Measurements from ENCODE around the gene SH3GLB1. TPM values are rescaled to one million over a fixed set of nuclear protein-coding genes. Genes with fewer than 3 reads are reported as not detected.

Gene SH3GLB1
- total and polyA plus RNA-seq, 2 experiments from 2014 or later, result 41.5 to 57.4 TPM

DNA sequence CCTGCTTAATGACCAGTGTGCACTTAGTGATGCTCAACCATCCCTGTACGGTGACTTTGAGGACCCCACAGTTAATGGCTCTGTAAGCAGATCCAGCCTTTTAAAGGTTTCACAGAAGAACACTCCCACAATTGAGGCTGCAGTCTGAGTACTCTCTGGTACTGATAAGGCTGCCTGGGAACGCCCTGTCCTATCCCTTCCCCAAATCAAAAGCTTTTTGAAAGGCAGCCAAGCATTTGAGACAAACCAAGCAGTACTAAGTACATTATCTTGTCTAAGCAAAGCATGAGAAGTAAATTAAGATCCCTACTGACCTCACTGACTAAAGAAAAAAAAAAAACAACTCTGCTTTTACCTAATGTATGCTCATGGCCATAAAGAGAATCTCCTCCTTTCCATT is 60.7 kb downstream of the SH3GLB1 start:
- Histone ChIP-seq H3K36me3 (no peaks in the 10 kb centered on the region), H3K9me3 (ENCODE audit: low read depth) (no peaks in the 10 kb centered on the region), H3K4me3 (no peak overlapping the region), H3K4me1 (ENCODE audit: low read depth) (no peaks in the 10 kb centered on the region), H3K27me3 (no peaks in the 10 kb centered on the region), H3K27ac (no peak overlapping the region)
- TF ChIP-seq, protein P1, sequence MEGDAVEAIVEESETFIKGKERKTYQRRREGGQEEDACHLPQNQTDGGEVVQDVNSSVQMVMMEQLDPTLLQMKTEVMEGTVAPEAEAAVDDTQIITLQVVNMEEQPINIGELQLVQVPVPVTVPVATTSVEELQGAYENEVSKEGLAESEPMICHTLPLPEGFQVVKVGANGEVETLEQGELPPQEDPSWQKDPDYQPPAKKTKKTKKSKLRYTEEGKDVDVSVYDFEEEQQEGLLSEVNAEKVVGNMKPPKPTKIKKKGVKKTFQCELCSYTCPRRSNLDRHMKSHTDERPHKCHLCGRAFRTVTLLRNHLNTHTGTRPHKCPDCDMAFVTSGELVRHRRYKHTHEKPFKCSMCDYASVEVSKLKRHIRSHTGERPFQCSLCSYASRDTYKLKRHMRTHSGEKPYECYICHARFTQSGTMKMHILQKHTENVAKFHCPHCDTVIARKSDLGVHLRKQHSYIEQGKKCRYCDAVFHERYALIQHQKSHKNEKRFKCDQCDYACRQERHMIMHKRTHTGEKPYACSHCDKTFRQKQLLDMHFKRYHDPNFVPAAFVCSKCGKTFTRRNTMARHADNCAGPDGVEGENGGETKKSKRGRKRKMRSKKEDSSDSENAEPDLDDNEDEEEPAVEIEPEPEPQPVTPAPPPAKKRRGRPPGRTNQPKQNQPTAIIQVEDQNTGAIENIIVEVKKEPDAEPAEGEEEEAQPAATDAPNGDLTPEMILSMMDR (IDR thresholded peaks at IDR 0.05; ENCODE audit: low read depth, low read length), result no peak
- DNase-seq (ENCODE audit: low read depth in 1 of 2, low spot score in 1 of 2), result peak in 1 of 2 donors; percentile 61

DNA sequence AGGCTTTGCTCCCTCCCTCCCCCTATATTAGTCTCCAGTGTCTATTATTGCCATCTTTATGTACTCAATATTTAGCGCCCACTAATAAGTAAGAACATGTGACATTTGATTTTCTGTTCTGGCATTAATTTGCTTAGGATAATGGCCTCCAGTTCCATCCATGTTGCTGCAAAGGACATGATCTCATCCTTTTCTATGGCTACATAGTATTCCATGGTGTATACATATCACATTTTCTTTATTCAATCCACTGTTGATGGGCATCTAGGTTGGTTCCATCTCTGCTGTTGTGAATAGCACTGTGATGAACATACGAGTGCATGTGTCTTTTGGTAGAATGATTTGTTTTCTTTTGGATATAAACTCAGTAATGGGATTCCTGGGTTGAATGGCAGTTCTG is 61.3 kb downstream of the SH3GLB1 start:
- no peak overlapping the region for H3K4me3 ChIP-seq
- no peaks in the 10 kb centered on the region for H3K36me3 ChIP-seq
- H3K9me3 ChIP-seq (ENCODE audit: low read depth), result no peaks in the 10 kb centered on the region
- DNase-seq (ENCODE audit: low read depth in 1 of 2, low spot score in 1 of 2), result no peak
- TF ChIP-seq, protein P1 (IDR thresholded peaks at IDR 0.05; ENCODE audit: low read depth, low read length), result no peak
- no peaks in the 10 kb centered on the region for H3K4me1 ChIP-seq (ENCODE audit: low read depth)
- no peak overlapping the region for H3K27ac ChIP-seq
- H3K27me3 ChIP-seq, result no peaks in the 10 kb centered on the region

DNA sequence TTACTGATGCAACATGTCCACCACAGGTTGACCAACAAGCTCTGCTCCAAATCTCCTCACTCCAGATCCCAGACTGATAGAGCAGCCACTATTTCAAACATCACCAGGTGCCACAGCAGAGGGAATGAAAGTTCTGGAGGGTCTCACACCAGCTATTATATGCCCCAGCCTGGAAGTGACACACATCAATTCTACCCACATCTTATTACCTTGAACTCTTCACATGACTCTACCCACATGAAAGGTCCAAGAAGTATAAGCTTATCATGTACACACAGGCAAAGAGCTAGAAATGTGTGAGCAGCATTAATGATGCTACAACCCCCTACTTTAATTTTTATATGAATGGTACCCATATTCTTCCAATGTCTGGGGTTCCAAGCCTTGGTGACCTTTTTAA is 64.2 kb downstream of the SH3GLB1 start:
- Histone ChIP-seq H3K4me1 (ENCODE audit: low read depth) (peaks cover 12% of the 10 kb centered on the region), H3K27ac (no peak overlapping the region), H3K4me3 (no peak overlapping the region), H3K27me3 (no peaks in the 10 kb centered on the region), H3K36me3 (no peaks in the 10 kb centered on the region), H3K9me3 (ENCODE audit: low read depth) (no peaks in the 10 kb centered on the region)
- TF ChIP-seq, protein P1 (IDR thresholded peaks at IDR 0.05; ENCODE audit: low read depth, low read length), result no peak
- no peak for DNase-seq (ENCODE audit: low read depth in 1 of 2, low spot score in 1 of 2)

DNA sequence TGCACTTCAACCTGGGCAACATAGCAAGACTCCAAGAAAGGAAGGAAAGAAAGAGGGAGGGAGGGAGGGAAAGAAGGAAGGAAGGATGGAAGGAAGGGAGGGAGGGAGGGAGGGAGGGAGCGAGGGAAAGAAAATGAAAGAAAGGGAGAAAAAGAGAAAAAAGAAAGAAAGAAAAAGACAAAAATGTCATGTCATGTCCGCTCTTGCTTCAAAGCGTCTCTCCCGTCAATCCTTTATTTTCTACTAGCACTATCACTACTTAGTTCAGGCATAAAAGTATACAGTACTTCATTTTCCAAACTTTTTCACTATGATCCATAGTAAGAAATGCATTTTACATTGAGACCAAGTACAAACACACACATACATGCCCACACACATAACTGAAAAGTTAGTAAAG is 64.7 kb downstream of the SH3GLB1 start:
- DNase-seq (ENCODE audit: low read depth in 1 of 2, low spot score in 1 of 2), result no peak
- Histone ChIP-seq H3K4me3 (no peak overlapping the region), H3K36me3 (no peaks in the 10 kb centered on the region), H3K27ac (no peak overlapping the region), H3K4me1 (ENCODE audit: low read depth) (peaks cover 17% of the 10 kb centered on the region), H3K27me3 (no peaks in the 10 kb centered on the region), H3K9me3 (ENCODE audit: low read depth) (no peaks in the 10 kb centered on the region)
- TF ChIP-seq, protein P1 (IDR thresholded peaks at IDR 0.05; ENCODE audit: low read depth, low read length), result no peak

DNA sequence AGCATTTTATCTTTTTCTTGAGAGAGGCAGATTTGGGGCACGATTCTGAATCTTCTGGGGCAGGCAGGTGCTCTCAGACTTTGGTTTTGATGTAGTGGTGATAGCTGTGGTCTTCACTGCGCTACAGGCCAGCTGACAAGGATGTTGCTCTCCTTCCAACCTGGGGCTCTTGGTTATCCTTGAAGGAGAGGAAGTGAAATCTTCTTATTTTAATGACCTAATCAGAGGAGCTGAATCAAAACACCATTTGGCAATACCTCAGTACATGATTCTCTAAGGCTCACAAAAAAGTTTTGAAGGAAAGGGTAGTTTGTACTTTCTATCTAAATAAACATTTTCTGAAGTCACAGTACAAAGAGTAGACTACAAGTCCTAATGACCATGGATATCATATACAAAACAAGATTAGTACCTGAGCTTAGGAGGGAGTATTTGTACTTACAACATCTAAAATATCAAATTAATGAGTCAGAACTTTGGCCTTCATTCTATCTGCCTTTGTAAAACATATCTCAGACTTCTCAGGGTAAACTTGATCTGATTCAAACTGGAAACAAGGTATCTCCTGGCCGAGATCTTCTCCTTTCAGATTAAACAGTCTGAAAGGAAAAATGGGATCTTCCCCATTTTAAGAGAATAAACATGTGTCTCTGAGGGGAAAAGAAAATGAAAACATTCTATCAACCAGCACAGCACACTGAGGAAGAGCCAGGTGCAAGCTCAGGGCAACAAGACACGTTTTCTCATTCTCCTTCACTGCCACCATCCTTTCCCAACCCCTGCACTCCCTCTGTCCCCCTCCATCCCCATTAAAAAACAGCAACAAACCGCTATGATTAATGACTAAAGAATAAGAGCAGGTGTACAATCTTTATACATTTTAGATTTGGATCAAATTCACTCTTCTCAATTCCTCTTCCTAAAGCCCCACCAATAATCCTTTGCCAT is 69.2 kb downstream of the SH3GLB1 start:
- Histone ChIP-seq H3K4me1 (ENCODE audit: low read depth) (peaks cover 38% of the 10 kb centered on the region), H3K36me3 (no peaks in the 10 kb centered on the region), H3K4me3 (no peak overlapping the region), H3K27ac (peak overlapping the region; percentile 78), H3K9me3 (ENCODE audit: low read depth) (no peaks in the 10 kb centered on the region), H3K27me3 (no peaks in the 10 kb centered on the region)
- TF ChIP-seq, protein P1 (IDR thresholded peaks at IDR 0.05; ENCODE audit: low read depth, low read length), result no peak
- DNase-seq (ENCODE audit: low read depth in 1 of 2, low spot score in 1 of 2), result peak in 1 of 2 donors; percentile 20
